Keratinocyte (primary cell): ENCODE data around the gene TMPRSS4. TPM values are rescaled to one million over a fixed set of nuclear protein-coding genes. Genes with fewer than 3 reads are reported as not detected.

Experiments
- DNase-seq: peaks from one replicate; pipeline ENCODE4 v3.0.0-alpha.2; 2011; ENCODE audit warnings: low read depth, missing footprints, low spot score
- FAIRE-seq: peaks from 2 replicates; lab custom pipeline; 2011; peaks lifted over from hg19 to GRCh38; lab: Jason Lieb, UNC
- H2AFZ ChIP-seq: 2 replicates; pipeline ENCODE4 v1.6.0; 2012; ENCODE audit warnings: low read length, control low read depth, inconsistent platforms; ENCODE audit not compliant: control insufficient read depth
- H3K27ac ChIP-seq: 2 replicates; pipeline ENCODE4 v1.5.1; 2011; ENCODE audit warnings: low read length; ENCODE audit not compliant: control insufficient read depth, insufficient read depth
- H3K27me3 ChIP-seq: 3 replicates; pipeline ENCODE4 v1.6.0; 2011; ENCODE audit warnings: low read length; ENCODE audit not compliant: control insufficient read depth, insufficient read depth; ENCODE audit errors: extremely low read depth
- H3K36me3 ChIP-seq, 2 experiments: 2 replicates in 1 of 2; 3 replicates in 1 of 2; pipeline ENCODE4 v1.5.1; 2011; ENCODE audit warnings: low read length in 2 of 2, mild to moderate bottlenecking in 1 of 2; ENCODE audit not compliant: control insufficient read depth in 2 of 2, insufficient read depth in 2 of 2; ENCODE audit errors: extremely low read depth in 1 of 2
- H3K4me1 ChIP-seq: 3 replicates; pipeline ENCODE4 v1.5.1; 2011; ENCODE audit warnings: low read length; ENCODE audit not compliant: control insufficient read depth, insufficient read depth; ENCODE audit errors: extremely low read depth
- H3K4me2 ChIP-seq: 3 replicates; pipeline ENCODE4 v1.6.0; 2011; ENCODE audit warnings: low read depth, low read length; ENCODE audit not compliant: control insufficient read depth, insufficient read depth; ENCODE audit errors: extremely low read depth
- H3K4me3 ChIP-seq, 3 experiments: fragments of 200-600 bp in 1 of 3; sonication (generic) in 1 of 3; 2 replicates in 2 of 3; 3 replicates in 1 of 3; pipeline ENCODE4 v1.5.1; 2011 to 2016; ENCODE audit warnings: low read length in 3 of 3, mild to moderate bottlenecking in 3 of 3, control low read depth in 2 of 3, inconsistent platforms in 1 of 3, low read depth in 1 of 3, mixed read lengths in 1 of 3, mixed run types in 1 of 3, moderate library complexity in 1 of 3; ENCODE audit not compliant: control insufficient read depth in 2 of 3, insufficient read depth in 2 of 3; ENCODE audit errors: extremely low read depth in 1 of 3
- H3K79me2 ChIP-seq: 2 replicates; pipeline ENCODE4 v1.6.0; 2012; ENCODE audit warnings: low read length; ENCODE audit not compliant: control insufficient read depth, insufficient read depth
- H3K9ac ChIP-seq: 3 replicates; pipeline ENCODE4 v1.6.0; 2011; ENCODE audit warnings: low read length; ENCODE audit not compliant: control insufficient read depth, insufficient read depth; ENCODE audit errors: extremely low read depth
- H3K9me1 ChIP-seq: 3 replicates; pipeline ENCODE4 v1.6.0; 2011; ENCODE audit warnings: low read length; ENCODE audit not compliant: control insufficient read depth, insufficient read depth; ENCODE audit errors: extremely low read depth
- H3K9me3 ChIP-seq: 2 replicates; pipeline ENCODE4 v1.5.1; 2012; ENCODE audit warnings: low read depth, low read length; ENCODE audit not compliant: control insufficient read depth
- H4K20me1 ChIP-seq: 3 replicates; pipeline ENCODE4 v1.6.0; 2011; ENCODE audit warnings: low read length; ENCODE audit not compliant: control insufficient read depth, insufficient read depth; ENCODE audit errors: extremely low read depth
- EZH2 ChIP-seq: IDR thresholded peaks from one replicate; pipeline ENCODE4 v1.6.1; 2012; ENCODE audit warnings: inconsistent platforms, mild to moderate bottlenecking, low read length, moderate library complexity
- dilution Hi-C: fragments of 300-500 bp; cut with MboI; formaldehyde crosslinking; loops from one replicate; pipeline ENCODE4 v1.7.0; 2020; ENCODE audit warnings: low sequenced_read_pairs; ENCODE audit not compliant: extremely low pct_ligation_motif_present
- polyA plus RNA-seq, 5 experiments: library from polyadenylated mRNA; depleted of rRNA in 3 of 5; stranded (reverse) in 3 of 5; stranded (forward) in 1 of 5; unstranded in 1 of 5; fragments of >200 nt; gene quantifications; 1 replicate in 1 of 5; 2 replicates in 3 of 5; 3 replicates in 1 of 5; pipeline versions ENCODE4 v1.2.1 to v1.2.3, GENCODE V29; 2011 to 2012; ENCODE audit warnings: missing spikeins in 2 of 5, low read depth in 1 of 5, low replicate concordance in 1 of 5
- TF ChIP-seq, protein P1 (sequence below), 3 experiments: IDR thresholded peaks in 1 of 3; conservative IDR thresholded peaks in 1 of 3; optimal IDR thresholded peaks in 1 of 3; 2 replicates in 2 of 3; 3 replicates in 1 of 3; pipeline versions ENCODE3 to v1.5.1; 2011; ENCODE audit warnings: low read length in 3 of 3, mild to moderate bottlenecking in 3 of 3, moderate library complexity in 2 of 3, control low read depth in 1 of 3, inconsistent platforms in 1 of 3; ENCODE audit not compliant: insufficient read depth in 2 of 3; ENCODE audit errors: extremely low read depth in 1 of 3

TMPRSS4 gene
- polyA plus RNA-seq, 1 donor (not counting 4 experiments of a cell fraction or from before 2014, with no cell fraction given): 1.2 TPM

DNA sequence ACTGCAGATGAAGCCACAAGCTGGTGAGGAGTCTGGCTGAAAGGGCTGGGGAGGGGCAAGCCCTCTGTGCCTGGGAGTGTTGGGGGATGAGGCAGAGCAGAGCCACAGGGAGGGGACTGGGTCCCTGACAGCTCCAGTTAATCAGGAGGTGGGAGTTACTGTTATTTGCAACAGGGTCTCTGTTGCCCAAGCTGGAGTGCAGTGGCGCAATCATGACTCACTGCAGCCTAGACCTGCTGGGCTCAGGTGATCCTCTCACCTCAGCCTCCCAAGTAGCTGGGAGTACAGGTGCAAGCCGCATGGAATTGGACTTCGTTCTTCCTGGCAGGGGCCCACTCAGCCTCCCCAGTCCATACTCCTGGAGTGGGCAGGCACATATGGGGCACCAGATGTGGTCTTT, 91.9 kb downstream of the TMPRSS4 start:
- dilution Hi-C loops: no loop called here
- no peak for FAIRE-seq

DNA sequence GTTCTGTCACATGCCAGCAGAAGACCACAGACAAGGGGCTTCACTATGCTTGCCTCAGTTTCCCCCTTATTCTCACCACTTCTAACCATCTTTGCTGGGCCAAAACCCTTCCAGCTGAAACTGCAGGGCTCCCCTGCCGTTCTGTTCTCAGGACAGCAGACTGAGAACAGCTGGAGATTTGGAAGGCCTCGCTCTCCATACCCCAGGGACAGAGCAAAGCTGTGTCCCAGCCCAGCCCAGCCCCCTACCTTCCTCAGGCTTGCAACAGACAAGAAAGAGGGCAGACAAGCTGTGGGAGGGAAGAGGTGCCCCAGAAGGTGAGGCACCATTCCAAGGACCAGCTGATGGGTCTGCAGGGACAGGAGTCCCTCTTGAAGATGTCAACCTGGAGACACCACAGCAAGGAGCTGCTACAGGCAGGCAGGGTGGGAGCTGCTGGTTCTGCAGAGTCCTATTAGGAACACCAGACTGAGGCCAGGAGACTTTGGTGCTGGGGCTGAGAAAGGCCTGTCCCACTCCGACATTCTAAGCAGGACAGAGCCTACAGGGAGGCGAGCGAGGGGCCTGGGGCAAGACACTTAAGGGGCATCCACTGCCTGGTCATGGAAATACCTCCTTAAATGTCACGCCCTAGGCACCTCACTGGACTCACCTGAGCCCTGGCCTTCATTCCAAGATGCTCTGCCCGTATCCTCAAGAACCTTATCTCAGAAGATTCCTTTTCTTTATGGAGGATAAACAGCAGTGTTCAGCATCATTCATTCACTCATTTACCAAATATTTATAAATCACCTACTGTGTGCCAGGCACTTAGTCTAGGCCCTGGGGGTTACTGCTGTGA, 92.6 kb downstream of the TMPRSS4 start:
- no peaks in the 10 kb centered on the region for H3K79me2 ChIP-seq
- H3K27me3 ChIP-seq: no peaks in the 10 kb centered on the region
- DNase-seq (no peak), FAIRE-seq (no peak)
- H3K9ac ChIP-seq: no peak overlapping the region
- H3K27ac ChIP-seq: no peak overlapping the region
- peaks cover 15% of the 10 kb centered on the region for H3K4me1 ChIP-seq
- H3K9me1 ChIP-seq: peaks cover 2% of the 10 kb centered on the region
- no peak overlapping the region for H3K4me3 ChIP-seq
- no peaks in the 10 kb centered on the region for H4K20me1 ChIP-seq
- TF ChIP-seq EZH2: no peak
- TF ChIP-seq, protein P1, sequence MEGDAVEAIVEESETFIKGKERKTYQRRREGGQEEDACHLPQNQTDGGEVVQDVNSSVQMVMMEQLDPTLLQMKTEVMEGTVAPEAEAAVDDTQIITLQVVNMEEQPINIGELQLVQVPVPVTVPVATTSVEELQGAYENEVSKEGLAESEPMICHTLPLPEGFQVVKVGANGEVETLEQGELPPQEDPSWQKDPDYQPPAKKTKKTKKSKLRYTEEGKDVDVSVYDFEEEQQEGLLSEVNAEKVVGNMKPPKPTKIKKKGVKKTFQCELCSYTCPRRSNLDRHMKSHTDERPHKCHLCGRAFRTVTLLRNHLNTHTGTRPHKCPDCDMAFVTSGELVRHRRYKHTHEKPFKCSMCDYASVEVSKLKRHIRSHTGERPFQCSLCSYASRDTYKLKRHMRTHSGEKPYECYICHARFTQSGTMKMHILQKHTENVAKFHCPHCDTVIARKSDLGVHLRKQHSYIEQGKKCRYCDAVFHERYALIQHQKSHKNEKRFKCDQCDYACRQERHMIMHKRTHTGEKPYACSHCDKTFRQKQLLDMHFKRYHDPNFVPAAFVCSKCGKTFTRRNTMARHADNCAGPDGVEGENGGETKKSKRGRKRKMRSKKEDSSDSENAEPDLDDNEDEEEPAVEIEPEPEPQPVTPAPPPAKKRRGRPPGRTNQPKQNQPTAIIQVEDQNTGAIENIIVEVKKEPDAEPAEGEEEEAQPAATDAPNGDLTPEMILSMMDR (optimal IDR thresholded peaks at IDR 0.05 in 1 of 3, IDR thresholded peaks at IDR 0.05 in 1 of 3, conservative IDR thresholded peaks at IDR 0.05 in 1 of 3; ENCODE audit: extremely low read depth in 1 of 3, insufficient read depth in 2 of 3, low read length in 3 of 3): no peak
- no peak overlapping the region for H2AFZ ChIP-seq
- H3K36me3 ChIP-seq: no peaks in the 10 kb centered on the region
- dilution Hi-C loops: no loop called here
- H3K9me3 ChIP-seq: no peaks in the 10 kb centered on the region
- no peak overlapping the region for H3K4me2 ChIP-seq

More for the DNA sequence above, 91.9 kb downstream of the TMPRSS4 start:
- DNase-seq: no peak
- Histone ChIP-seq H3K4me3 (no peak overlapping the region), H3K9me1 (no peaks in the 10 kb centered on the region), H4K20me1 (no peaks in the 10 kb centered on the region), H3K79me2 (no peaks in the 10 kb centered on the region), H3K4me1 (peaks cover 11% of the 10 kb centered on the region), H2AFZ (no peak overlapping the region), H3K27me3 (no peaks in the 10 kb centered on the region), H3K9ac (no peak overlapping the region), H3K27ac (no peak overlapping the region), H3K36me3 (no peaks in the 10 kb centered on the region), H3K4me2 (no peak overlapping the region), H3K9me3 (no peaks in the 10 kb centered on the region)
- TF ChIP-seq EZH2: no peak
- TF ChIP-seq, protein P1 (optimal IDR thresholded peaks at IDR 0.05 in 1 of 3, IDR thresholded peaks at IDR 0.05 in 1 of 3, conservative IDR thresholded peaks at IDR 0.05 in 1 of 3; ENCODE audit: extremely low read depth in 1 of 3, insufficient read depth in 2 of 3, low read length in 3 of 3): no peak
